IMR-90 (cell line): ENCODE data around the gene C1orf167. TPM values are rescaled to one million over a fixed set of nuclear protein-coding genes. Genes with fewer than 3 reads are reported as not detected.

Experiments used
- NFE2L2 ChIP-seq: fragments of 150-350 bp; IDR thresholded peaks from 2 replicates; pipeline ENCODE4 v1.6.1; 2016; ENCODE audit warnings: low read depth, mild to moderate bottlenecking, low read length
- SMC3 ChIP-seq: fragments of 150-350 bp; IDR thresholded peaks from 2 replicates; pipeline ENCODE4 v1.6.1; 2016; ENCODE audit warnings: low read depth, mild to moderate bottlenecking, antibody characterized with exemption, low read length, moderate library complexity
- USF2 ChIP-seq: fragments of 150-350 bp; IDR thresholded peaks from 2 replicates; pipeline ENCODE4 v1.6.1; 2017; ENCODE audit warnings: mild to moderate bottlenecking, antibody characterized with exemption, low read length, low read depth
- polyA plus RNA-seq, 3 experiments: library from polyadenylated mRNA; depleted of rRNA; stranded (reverse); fragments of >200 nt; gene quantifications; 2 replicates each; pipeline ENCODE4 v1.2.3, GENCODE V29; 2012; ENCODE audit warnings: low replicate concordance in 1 of 3
- total RNA-seq: library from RNA; depleted of rRNA; stranded (reverse); fragments of >200 nt; gene quantifications from 2 replicates; pipeline ENCODE4 v1.2.3, GENCODE V29; 2012

The C1orf167 gene
- total and polyA plus RNA-seq, 2 of the 4 experiments (the other 2 are of a cell fraction): under 0.01 to 0.15 TPM

- no peak for TF ChIP-seq USF2
- TF ChIP-seq NFE2L2: no peak
- TF ChIP-seq SMC3: no peak
Observed at GRCh38 chr1:11789126-11790067, 27.4 kb downstream of the C1orf167 start (continued).
